ENCODE data around the gene CILP.

The CILP gene, protein sequence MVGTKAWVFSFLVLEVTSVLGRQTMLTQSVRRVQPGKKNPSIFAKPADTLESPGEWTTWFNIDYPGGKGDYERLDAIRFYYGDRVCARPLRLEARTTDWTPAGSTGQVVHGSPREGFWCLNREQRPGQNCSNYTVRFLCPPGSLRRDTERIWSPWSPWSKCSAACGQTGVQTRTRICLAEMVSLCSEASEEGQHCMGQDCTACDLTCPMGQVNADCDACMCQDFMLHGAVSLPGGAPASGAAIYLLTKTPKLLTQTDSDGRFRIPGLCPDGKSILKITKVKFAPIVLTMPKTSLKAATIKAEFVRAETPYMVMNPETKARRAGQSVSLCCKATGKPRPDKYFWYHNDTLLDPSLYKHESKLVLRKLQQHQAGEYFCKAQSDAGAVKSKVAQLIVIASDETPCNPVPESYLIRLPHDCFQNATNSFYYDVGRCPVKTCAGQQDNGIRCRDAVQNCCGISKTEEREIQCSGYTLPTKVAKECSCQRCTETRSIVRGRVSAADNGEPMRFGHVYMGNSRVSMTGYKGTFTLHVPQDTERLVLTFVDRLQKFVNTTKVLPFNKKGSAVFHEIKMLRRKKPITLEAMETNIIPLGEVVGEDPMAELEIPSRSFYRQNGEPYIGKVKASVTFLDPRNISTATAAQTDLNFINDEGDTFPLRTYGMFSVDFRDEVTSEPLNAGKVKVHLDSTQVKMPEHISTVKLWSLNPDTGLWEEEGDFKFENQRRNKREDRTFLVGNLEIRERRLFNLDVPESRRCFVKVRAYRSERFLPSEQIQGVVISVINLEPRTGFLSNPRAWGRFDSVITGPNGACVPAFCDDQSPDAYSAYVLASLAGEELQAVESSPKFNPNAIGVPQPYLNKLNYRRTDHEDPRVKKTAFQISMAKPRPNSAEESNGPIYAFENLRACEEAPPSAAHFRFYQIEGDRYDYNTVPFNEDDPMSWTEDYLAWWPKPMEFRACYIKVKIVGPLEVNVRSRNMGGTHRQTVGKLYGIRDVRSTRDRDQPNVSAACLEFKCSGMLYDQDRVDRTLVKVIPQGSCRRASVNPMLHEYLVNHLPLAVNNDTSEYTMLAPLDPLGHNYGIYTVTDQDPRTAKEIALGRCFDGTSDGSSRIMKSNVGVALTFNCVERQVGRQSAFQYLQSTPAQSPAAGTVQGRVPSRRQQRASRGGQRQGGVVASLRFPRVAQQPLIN

DNA sequence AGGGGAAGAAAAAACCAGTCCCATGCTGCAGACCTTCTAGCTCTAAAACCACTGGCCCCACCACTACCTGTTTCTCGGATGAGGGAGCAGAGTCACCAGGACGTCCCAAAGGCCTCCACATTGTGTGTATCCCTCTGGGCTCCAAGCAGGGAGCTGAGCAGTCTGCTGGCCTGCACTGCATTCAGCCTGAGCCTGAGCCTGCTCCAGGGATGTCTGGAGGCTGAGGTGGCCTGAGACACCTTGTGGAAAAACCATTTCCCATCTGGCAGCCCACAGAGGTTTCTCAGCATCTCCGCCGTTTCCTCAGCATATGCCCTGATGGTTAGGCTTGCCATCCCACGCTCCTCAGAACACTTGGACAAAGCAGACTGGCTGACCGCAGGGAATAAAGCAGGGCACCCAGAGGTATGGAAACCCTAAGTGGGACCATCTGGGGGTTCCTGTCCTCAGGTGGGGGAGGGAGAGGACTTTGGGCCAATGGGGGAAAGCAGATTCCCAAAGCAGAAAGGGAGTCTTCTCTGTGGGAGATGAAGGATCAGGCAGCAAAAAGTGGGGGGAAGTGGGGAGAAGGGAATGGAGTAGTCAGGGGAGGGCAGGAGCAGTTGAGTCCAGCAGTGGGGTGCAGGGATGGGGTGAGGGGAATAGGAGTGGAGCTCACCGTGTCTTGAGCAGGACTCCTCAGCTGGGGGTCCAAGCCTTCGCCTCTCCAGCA, at the start of gene CILP:
CILP (minus strand) TSS at position 704 of the 712 bp plus-strand sequence. CDS start 1,718 bp downstream, outside the sequence.
- no peak for FAIRE-seq
- DNase-seq (ENCODE audit: insufficient read length, low spot score): no peak
- TF ChIP-seq, protein P1, sequence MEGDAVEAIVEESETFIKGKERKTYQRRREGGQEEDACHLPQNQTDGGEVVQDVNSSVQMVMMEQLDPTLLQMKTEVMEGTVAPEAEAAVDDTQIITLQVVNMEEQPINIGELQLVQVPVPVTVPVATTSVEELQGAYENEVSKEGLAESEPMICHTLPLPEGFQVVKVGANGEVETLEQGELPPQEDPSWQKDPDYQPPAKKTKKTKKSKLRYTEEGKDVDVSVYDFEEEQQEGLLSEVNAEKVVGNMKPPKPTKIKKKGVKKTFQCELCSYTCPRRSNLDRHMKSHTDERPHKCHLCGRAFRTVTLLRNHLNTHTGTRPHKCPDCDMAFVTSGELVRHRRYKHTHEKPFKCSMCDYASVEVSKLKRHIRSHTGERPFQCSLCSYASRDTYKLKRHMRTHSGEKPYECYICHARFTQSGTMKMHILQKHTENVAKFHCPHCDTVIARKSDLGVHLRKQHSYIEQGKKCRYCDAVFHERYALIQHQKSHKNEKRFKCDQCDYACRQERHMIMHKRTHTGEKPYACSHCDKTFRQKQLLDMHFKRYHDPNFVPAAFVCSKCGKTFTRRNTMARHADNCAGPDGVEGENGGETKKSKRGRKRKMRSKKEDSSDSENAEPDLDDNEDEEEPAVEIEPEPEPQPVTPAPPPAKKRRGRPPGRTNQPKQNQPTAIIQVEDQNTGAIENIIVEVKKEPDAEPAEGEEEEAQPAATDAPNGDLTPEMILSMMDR (IDR thresholded peaks at IDR 0.05; ENCODE audit: insufficient read depth, missing control alignments): no peak

DNA sequence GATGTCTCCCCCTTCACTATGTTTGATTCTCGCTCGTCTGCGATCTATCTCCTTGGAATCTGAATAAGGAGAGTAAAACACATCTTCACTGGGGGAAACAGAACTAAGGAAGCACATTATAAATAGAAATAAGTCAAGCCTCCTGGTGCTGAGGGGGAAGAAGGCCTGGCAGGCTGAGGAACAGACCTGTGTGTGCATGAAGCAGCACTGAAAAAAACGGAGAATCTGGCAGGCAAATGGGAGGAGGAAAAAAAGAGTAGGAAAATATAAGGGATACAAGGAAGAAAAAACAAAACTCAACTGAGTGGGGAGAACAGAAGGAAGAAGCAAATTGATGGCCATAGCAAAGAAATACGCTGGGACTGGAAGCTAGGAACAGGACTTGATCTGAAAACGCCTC, 49.7 kb upstream of the CILP start:
- DNase-seq (ENCODE audit: insufficient read length, low spot score): no peak
- no peak for FAIRE-seq
- TF ChIP-seq, protein P1 (IDR thresholded peaks at IDR 0.05; ENCODE audit: insufficient read depth, missing control alignments): no peak

DNA sequence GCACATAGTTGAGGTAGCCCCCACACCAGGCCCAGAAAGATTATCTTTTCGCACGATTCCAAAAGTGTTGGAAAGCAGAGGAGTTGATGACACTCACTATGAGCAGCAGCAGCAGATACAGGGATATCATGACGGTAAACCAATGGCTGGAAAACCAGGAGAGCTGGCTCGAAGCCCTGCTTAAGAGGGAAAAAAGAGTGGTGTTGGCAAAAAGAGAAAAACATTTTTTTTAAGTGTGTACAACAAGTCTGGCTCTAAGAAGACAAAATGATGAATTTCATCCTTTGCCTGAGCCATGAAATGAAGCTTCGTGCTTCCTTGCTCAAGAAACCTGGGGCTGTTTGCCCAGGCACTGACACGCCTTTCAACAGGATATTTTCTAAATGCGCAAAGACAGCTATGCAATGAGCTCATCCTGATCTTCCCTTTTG, 48.1 kb upstream of the CILP start:
- TF ChIP-seq, protein P1 (IDR thresholded peaks at IDR 0.05; ENCODE audit: insufficient read depth, missing control alignments): no peak
- no peak for DNase-seq (ENCODE audit: insufficient read length, low spot score)
- FAIRE-seq: no peak

DNA sequence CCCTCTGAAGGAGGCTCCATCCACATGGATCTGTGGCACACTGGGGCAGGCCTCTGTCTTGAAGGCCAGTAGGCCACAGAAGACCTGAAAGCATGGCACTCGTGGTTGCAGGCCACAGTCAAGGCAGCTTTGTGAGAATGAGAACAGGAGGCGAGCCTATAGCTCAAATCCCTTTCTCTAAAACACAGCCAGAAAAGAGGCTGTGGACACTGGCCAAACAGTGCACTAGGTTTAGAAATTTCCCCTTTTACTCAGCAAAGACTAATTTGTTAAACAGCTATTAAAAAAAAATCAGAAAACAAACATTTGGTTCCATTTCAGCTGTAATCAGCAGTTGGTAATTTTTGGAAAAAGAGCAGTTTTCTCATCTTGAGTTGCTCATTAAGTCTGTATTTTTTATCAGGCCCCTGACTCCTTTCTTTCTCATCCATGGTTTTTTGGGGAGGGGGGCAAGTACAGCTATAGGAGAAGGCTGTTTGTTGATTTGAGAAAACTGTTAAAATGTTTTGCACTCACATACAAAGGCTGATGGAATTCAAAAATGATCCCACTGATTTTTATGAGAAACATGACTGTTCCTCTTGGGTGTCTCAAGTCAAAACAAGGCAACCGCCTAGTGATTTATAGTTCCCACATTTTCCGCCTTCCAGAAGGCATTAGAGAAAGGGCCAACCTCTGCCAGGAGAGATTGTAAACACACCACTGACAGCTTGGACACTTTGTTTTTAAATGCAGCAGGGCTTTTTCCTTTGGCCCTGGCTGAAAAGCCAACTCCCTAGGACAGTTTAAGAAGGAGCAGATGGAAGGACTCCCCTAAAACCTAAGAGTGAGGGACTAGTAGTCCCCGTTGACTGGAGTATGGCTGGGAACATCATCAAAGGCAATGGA, 47.3 kb upstream of the CILP start:
- no peak for DNase-seq (ENCODE audit: insufficient read length, low spot score)

DNA sequence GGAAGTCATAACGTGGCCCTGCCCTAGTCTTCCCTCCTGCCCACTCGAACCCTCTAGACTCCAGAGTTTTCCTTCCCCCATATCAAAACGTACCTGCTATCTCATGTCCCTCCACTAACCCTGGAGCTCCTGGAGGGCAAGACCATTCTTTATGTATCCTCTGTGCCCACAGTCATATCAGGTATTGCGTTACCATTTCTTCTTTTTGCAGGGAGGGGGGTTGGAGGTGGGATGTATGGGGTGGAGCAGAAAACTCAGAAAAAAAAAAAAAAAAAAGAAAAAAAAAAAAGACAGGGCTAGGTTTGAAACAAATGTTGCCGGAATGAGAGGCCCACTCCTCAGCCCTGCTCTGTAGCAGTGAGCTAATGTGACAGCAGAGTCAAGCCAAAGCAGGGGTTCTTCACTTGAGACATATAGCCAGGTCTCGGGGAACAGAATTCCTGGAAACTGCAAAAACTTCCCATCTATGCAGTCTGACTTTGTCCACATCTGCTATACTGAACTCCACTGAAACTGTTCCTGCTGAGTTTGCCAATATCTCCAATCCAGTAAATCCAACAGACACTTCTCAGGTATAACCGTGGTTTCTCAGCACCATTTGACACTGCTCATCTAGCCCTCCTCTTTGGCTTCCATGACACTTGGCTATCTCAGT, 44.3 kb upstream of the CILP start:
- no peak for DNase-seq (ENCODE audit: insufficient read length, low spot score)
- TF ChIP-seq, protein P1 (IDR thresholded peaks at IDR 0.05; ENCODE audit: insufficient read depth, missing control alignments): no peak
- FAIRE-seq: no peak

More for the DNA sequence above, 47.3 kb upstream of the CILP start:
- TF ChIP-seq, protein P1 (IDR thresholded peaks at IDR 0.05; ENCODE audit: insufficient read depth, missing control alignments): no peak
- FAIRE-seq: no peak

Measured in D721Med (cell line).